ENCODE measurements around the gene TAGLN3. TPM values are rescaled to one million over a fixed set of nuclear protein-coding genes. Genes with fewer than 3 reads are reported as not detected.

Gene TAGLN3
- total RNA-seq, 1 experiment from 2014 or later = not detected

DNA sequence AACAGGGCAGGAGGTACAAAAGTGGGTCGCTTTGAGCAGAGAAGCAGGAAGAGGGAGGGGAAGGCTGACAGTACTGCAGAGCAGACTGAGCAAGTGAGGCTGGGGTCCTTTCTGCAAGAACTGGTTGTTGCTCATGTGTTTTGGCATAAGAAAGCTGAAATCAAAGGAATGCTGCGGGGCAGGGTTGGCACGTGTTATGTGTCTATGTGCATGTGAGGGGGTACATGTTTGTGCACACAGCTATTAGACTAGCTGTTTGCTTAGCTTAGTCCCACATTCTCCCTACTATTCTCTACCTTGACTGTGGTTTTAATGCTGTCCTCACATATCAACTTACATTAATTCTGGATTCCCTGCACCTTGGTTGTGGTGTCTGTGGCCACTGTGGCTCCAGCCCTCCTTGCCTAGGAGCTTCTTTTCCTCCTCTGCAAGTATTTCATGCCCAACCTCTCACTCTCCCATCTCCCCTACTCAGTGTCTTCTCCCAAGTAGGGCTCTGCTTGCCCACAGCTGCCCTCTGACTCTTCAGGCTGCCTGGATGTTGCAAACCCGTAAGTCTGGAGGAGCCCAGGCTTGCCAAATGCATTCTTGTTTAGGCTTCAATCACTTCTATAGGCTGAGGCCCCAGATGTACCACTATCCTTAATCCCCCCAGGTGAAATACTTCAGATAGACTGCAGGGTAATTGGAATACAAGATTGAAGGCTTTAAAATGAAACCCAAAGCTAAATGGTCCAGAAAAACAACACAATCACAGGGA lies 4.8 kb downstream of the TAGLN3 start:
- TF ChIP-seq, protein P1, sequence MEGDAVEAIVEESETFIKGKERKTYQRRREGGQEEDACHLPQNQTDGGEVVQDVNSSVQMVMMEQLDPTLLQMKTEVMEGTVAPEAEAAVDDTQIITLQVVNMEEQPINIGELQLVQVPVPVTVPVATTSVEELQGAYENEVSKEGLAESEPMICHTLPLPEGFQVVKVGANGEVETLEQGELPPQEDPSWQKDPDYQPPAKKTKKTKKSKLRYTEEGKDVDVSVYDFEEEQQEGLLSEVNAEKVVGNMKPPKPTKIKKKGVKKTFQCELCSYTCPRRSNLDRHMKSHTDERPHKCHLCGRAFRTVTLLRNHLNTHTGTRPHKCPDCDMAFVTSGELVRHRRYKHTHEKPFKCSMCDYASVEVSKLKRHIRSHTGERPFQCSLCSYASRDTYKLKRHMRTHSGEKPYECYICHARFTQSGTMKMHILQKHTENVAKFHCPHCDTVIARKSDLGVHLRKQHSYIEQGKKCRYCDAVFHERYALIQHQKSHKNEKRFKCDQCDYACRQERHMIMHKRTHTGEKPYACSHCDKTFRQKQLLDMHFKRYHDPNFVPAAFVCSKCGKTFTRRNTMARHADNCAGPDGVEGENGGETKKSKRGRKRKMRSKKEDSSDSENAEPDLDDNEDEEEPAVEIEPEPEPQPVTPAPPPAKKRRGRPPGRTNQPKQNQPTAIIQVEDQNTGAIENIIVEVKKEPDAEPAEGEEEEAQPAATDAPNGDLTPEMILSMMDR (conservative IDR thresholded peaks at IDR 0.05) = no peak
- no peak for TF ChIP-seq EZH2 (IDR thresholded peaks at IDR 0.05; ENCODE audit: low read depth)
- DNase-seq = no peak
- no peaks in the 10 kb centered on the region for H4K20me1 ChIP-seq (ENCODE audit: insufficient read depth)
- H3K27ac ChIP-seq = no peak overlapping the region
- H3K27me3 ChIP-seq (ENCODE audit: insufficient read depth, low read depth) = no peaks in the 10 kb centered on the region
- no peaks in the 10 kb centered on the region for H3K9me2 ChIP-seq (ENCODE audit: insufficient read depth)
- H3K4me1 ChIP-seq (replicated peaks; ENCODE audit: insufficient read depth) = peaks cover 15% of the 10 kb centered on the region; the same call in 1 of the 2 replicates
- POLR2A ChIA-PET (ENCODE audit: unreplicated experiment) = interaction anchor here (0.7 kb wide), 1 partner anchor 113 kb away, joined by 7 read pairs; no protein-coding TSS in a partner anchor
- no peaks in the 10 kb centered on the region for H3F3A ChIP-seq (ENCODE audit: insufficient read depth, low read depth)
- intact Hi-C loops (cut with micrococcal nuclease; ENCODE audit: unreplicated experiment) = no loop called here
- no peaks in the 10 kb centered on the region for H3K79me2 ChIP-seq (ENCODE audit: low read depth)
- H3K4me3 ChIP-seq = no peak overlapping the region
- BruUV-seq (replicated peaks) = no TSS peak
- no peak overlapping the region for H2AFZ ChIP-seq
- H3K9me3 ChIP-seq (ENCODE audit: insufficient read depth, low read depth) = no peaks in the 10 kb centered on the region
- H3K4me2 ChIP-seq = no peak overlapping the region
- CTCF ChIA-PET = interaction anchor here (1.6 kb wide), 1 partner anchor 14 kb away, joined by 5 read pairs; no protein-coding TSS in a partner anchor
- no peaks in the 10 kb centered on the region for H3K36me3 ChIP-seq (ENCODE audit: low read depth)

DNA sequence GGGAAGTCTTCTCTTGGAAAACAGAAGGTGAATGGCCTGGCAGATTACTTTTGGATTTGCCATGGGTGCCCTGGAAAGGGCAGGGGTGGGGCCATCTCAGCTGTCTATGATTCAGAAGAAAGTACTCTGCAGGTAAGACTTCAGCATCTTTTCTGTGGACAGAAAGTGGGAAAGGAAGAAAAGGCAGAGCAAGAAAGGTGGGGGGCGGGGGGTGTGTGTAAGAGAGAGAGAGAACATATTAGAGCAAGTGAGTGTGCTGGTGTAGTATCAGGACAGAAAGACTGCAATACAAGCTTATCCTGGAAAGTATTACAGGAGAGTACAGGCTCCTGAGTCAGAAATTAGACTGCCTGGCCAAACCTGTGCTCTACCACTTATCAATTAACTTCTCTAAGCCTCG lies 5.5 kb downstream of the TAGLN3 start:
- no TSS peak for BruUV-seq (replicated peaks)
- no peak overlapping the region for H3K4me2 ChIP-seq
- no peaks in the 10 kb centered on the region for H3K79me2 ChIP-seq (ENCODE audit: low read depth)
- H3K36me3 ChIP-seq (ENCODE audit: low read depth) = no peaks in the 10 kb centered on the region
- H3K27ac ChIP-seq = no peak overlapping the region
- no peak for DNase-seq
- H3K27me3 ChIP-seq (ENCODE audit: insufficient read depth, low read depth) = no peaks in the 10 kb centered on the region
- H3K9me3 ChIP-seq (ENCODE audit: insufficient read depth, low read depth) = no peaks in the 10 kb centered on the region
- H3K9me2 ChIP-seq (ENCODE audit: insufficient read depth) = no peaks in the 10 kb centered on the region
- no peak for TF ChIP-seq EZH2 (IDR thresholded peaks at IDR 0.05; ENCODE audit: low read depth)
- TF ChIP-seq, protein P1 (conservative IDR thresholded peaks at IDR 0.05) = no peak
- no peak overlapping the region for H2AFZ ChIP-seq
- intact Hi-C loops (cut with micrococcal nuclease; ENCODE audit: unreplicated experiment) = no loop called here
- H3K4me1 ChIP-seq (replicated peaks; ENCODE audit: insufficient read depth) = peaks cover 15% of the 10 kb centered on the region; the same call in 1 of the 2 replicates
- CTCF ChIA-PET = interaction anchor here (1.6 kb wide), 1 partner anchor 15 kb away, joined by 5 read pairs; no protein-coding TSS in a partner anchor
- H4K20me1 ChIP-seq (ENCODE audit: insufficient read depth) = no peaks in the 10 kb centered on the region
- H3K4me3 ChIP-seq = no peak overlapping the region
- POLR2A ChIA-PET (ENCODE audit: unreplicated experiment) = interaction anchor here (0.7 kb wide), 1 partner anchor 113 kb away, joined by 7 read pairs; no protein-coding TSS in a partner anchor
- no peaks in the 10 kb centered on the region for H3F3A ChIP-seq (ENCODE audit: insufficient read depth, low read depth)

DNA sequence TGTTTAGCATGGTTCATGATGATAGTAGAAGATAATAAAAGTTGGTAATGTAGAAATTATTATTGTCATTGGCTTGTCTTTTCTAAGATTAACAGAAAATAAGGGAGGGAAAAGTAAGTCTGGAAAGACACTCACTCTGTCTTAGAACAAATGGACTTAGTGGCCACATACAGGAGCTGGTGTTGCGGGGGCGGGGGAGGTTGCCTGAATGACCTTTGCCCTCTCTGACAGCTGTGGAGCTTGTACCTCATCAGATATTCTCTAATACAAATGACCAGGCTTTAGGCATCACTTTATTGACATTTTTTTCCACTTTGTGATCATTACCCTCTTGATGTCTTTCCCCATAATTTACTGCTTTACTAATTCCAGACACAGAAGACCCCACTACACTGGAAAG lies 5.9 kb downstream of the TAGLN3 start:
- Histone ChIP-seq H3K4me2 (no peak overlapping the region), H3K9me2 (ENCODE audit: insufficient read depth) (no peaks in the 10 kb centered on the region), H4K20me1 (ENCODE audit: insufficient read depth) (no peaks in the 10 kb centered on the region), H3F3A (ENCODE audit: insufficient read depth, low read depth) (no peaks in the 10 kb centered on the region), H3K9me3 (ENCODE audit: insufficient read depth, low read depth) (no peaks in the 10 kb centered on the region), H3K4me1 (replicated peaks; ENCODE audit: insufficient read depth) (peaks cover 15% of the 10 kb centered on the region; the same call in 1 of the 2 replicates), H2AFZ (no peak overlapping the region), H3K36me3 (ENCODE audit: low read depth) (no peaks in the 10 kb centered on the region), H3K4me3 (no peak overlapping the region), H3K79me2 (ENCODE audit: low read depth) (no peaks in the 10 kb centered on the region), H3K27ac (no peak overlapping the region), H3K27me3 (ENCODE audit: insufficient read depth, low read depth) (no peaks in the 10 kb centered on the region)
- no peak for DNase-seq
- ChIA-PET POLR2A (ENCODE audit: unreplicated experiment) (no interaction called here), CTCF (interaction anchor here (1.6 kb wide), 1 partner anchor 15 kb away, joined by 5 read pairs; no protein-coding TSS in a partner anchor)
- intact Hi-C loops (cut with micrococcal nuclease; ENCODE audit: unreplicated experiment) = no loop called here
- TF ChIP-seq, protein P1 (conservative IDR thresholded peaks at IDR 0.05) = no peak
- no peak for TF ChIP-seq EZH2 (IDR thresholded peaks at IDR 0.05; ENCODE audit: low read depth)
- no TSS peak for BruUV-seq (replicated peaks)

All from PC-9 (cell line).